ENCODE results near the gene TRMT112. TPM values are rescaled to one million over a fixed set of nuclear protein-coding genes. Genes with fewer than 3 reads are reported as not detected.
A peak's percentile ranks its signal among the peaks of the same experiment; 100 is the strongest.

TRMT112 gene
- total RNA-seq, 1 experiment from 2014 or later: 341 TPM

DNA sequence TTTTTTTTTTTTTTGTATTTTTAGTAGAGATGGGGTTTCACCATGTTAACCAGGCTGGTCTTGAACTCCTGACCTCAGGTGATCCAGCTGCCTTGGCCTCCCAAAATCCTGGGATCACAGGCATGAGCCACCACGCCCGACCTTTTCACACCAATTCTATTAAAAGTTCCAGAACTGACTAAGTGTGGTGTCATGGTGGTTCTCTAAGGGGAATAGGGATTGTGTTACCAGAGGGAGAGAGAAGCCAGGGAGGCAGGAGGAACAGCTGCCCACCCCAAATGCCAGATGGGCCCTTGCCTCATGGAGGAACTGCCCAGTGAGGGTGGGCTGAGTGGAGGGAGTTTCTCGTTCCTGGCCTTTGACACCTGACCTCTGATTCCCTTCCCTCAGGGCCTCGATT, 47.6 kb upstream of the TRMT112 start:
- DNase-seq (ENCODE audit: low read depth, low spot score) (no peak), ATAC-seq (no peak)
- no TSS peak for BruUV-seq (replicated peaks)
- H3K27ac ChIP-seq (ENCODE audit: low read length): no peak overlapping the region
- ChIA-PET CTCF (no interaction called here), POLR2A (no interaction called here)
- H3K36me3 ChIP-seq (ENCODE audit: control insufficient read depth, insufficient read depth, low read length): peaks cover 6% of the 10 kb centered on the region
- peaks cover 3% of the 10 kb centered on the region; the same call in 1 of the 2 replicates for H3K4me1 ChIP-seq (ENCODE audit: control insufficient read depth, insufficient read depth, low read length)
- in situ Hi-C loops (cut with HindIII; ENCODE audit: low pct_unique_long_range_greater_than_20kb, low sequenced_read_pairs) (no loop called here), intact Hi-C loops (cut with micrococcal nuclease; ENCODE audit: unreplicated experiment) (no loop called here)
- no peaks in the 10 kb centered on the region for H3K9me3 ChIP-seq (ENCODE audit: control insufficient read depth, insufficient read depth, low read depth, low read length)
- no peaks in the 10 kb centered on the region for H3K27me3 ChIP-seq (ENCODE audit: control insufficient read depth, insufficient read depth, low read length)
- TF ChIP-seq TCF7L2 (IDR thresholded peaks at IDR 0.05; ENCODE audit: low read depth, low read length): no peak
- H3K4me3 ChIP-seq (ENCODE audit: low read depth in 2 of 2, low read length in 2 of 2): no peak overlapping the region

DNA sequence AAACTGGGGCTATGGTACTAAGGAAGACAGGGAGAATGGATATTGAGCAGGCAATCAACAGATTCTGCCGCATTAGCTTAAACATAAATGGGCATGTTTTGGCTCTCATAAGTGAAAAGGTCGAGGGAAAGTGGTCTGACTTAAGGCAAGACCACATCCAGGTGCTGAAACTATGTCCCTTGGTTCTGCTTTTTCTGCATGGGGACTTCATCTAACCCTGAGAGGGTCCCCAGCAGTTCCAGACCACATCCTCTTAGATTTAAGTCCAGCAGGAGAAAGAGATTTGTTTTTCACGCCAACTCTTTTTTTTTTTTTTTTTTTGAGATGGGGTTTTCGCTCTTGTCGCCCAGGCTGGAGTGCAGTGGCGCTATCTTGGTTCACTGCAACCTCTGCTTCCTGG, 47.1 kb upstream of the TRMT112 start:
- in situ Hi-C loops (cut with HindIII; ENCODE audit: low pct_unique_long_range_greater_than_20kb, low sequenced_read_pairs): no loop called here
- H3K4me3 ChIP-seq (ENCODE audit: low read depth in 2 of 2, low read length in 2 of 2): no peak overlapping the region
- BruUV-seq (replicated peaks): no TSS peak
- DNase-seq (ENCODE audit: low read depth, low spot score): no peak
- no peaks in the 10 kb centered on the region for H3K27me3 ChIP-seq (ENCODE audit: control insufficient read depth, insufficient read depth, low read length)
- ATAC-seq: no peak
- no peaks in the 10 kb centered on the region for H3K9me3 ChIP-seq (ENCODE audit: control insufficient read depth, insufficient read depth, low read depth, low read length)
- no peak overlapping the region for H3K27ac ChIP-seq (ENCODE audit: low read length)
- CTCF ChIA-PET: interaction anchor here (0.5 kb wide), 1 partner anchor 88 kb away, joined by 8 read pairs; no protein-coding TSS in a partner anchor
- H3K4me1 ChIP-seq (ENCODE audit: control insufficient read depth, insufficient read depth, low read length): peaks cover 7% of the 10 kb centered on the region
- POLR2A ChIA-PET: interaction anchor here (0.7 kb wide), 1 partner anchor 11 kb away, joined by 4 read pairs; no protein-coding TSS in a partner anchor
- peaks cover 6% of the 10 kb centered on the region for H3K36me3 ChIP-seq (ENCODE audit: control insufficient read depth, insufficient read depth, low read length)
- intact Hi-C loops (cut with micrococcal nuclease; ENCODE audit: unreplicated experiment): no loop called here
- no peak for TF ChIP-seq SIN3A (IDR thresholded peaks at IDR 0.05; ENCODE audit: borderline replicate concordance, insufficient read depth, low read depth, low read length)
- TF ChIP-seq, protein P1, sequence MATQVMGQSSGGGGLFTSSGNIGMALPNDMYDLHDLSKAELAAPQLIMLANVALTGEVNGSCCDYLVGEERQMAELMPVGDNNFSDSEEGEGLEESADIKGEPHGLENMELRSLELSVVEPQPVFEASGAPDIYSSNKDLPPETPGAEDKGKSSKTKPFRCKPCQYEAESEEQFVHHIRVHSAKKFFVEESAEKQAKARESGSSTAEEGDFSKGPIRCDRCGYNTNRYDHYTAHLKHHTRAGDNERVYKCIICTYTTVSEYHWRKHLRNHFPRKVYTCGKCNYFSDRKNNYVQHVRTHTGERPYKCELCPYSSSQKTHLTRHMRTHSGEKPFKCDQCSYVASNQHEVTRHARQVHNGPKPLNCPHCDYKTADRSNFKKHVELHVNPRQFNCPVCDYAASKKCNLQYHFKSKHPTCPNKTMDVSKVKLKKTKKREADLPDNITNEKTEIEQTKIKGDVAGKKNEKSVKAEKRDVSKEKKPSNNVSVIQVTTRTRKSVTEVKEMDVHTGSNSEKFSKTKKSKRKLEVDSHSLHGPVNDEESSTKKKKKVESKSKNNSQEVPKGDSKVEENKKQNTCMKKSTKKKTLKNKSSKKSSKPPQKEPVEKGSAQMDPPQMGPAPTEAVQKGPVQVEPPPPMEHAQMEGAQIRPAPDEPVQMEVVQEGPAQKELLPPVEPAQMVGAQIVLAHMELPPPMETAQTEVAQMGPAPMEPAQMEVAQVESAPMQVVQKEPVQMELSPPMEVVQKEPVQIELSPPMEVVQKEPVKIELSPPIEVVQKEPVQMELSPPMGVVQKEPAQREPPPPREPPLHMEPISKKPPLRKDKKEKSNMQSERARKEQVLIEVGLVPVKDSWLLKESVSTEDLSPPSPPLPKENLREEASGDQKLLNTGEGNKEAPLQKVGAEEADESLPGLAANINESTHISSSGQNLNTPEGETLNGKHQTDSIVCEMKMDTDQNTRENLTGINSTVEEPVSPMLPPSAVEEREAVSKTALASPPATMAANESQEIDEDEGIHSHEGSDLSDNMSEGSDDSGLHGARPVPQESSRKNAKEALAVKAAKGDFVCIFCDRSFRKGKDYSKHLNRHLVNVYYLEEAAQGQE (IDR thresholded peaks at IDR 0.05; ENCODE audit: insufficient read depth in 1 of 2, low read depth in 2 of 2, low read length in 1 of 2): no peak
- TF ChIP-seq TCF7L2 (IDR thresholded peaks at IDR 0.05; ENCODE audit: low read depth, low read length): no peak
- TF ChIP-seq, protein P2, sequence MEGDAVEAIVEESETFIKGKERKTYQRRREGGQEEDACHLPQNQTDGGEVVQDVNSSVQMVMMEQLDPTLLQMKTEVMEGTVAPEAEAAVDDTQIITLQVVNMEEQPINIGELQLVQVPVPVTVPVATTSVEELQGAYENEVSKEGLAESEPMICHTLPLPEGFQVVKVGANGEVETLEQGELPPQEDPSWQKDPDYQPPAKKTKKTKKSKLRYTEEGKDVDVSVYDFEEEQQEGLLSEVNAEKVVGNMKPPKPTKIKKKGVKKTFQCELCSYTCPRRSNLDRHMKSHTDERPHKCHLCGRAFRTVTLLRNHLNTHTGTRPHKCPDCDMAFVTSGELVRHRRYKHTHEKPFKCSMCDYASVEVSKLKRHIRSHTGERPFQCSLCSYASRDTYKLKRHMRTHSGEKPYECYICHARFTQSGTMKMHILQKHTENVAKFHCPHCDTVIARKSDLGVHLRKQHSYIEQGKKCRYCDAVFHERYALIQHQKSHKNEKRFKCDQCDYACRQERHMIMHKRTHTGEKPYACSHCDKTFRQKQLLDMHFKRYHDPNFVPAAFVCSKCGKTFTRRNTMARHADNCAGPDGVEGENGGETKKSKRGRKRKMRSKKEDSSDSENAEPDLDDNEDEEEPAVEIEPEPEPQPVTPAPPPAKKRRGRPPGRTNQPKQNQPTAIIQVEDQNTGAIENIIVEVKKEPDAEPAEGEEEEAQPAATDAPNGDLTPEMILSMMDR (IDR thresholded peaks at IDR 0.05): no peak
- no peak for TF ChIP-seq POLR2AphosphoS5 (IDR thresholded peaks at IDR 0.05; ENCODE audit: low read depth, low read length)

DNA sequence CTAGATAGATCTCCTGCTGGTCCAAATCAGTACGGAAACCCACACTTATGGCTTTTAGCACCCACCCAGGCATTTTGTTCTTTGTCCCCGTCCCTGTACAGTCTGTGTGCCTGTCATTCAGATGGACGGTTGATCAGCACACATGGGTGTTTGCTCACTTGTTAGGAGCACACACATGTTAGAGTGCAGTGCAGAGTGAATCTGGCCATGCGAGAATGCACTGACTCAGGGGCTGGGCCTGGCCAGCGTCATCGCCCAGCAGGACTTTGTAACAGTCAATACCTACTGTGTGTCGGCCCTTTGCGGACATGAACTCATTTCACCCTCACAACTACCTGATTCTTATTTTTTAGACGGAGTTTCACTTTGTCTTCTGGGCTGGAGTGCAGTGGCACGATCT, 45.0 kb upstream of the TRMT112 start:
- Histone ChIP-seq H3K4me1 (ENCODE audit: control insufficient read depth, insufficient read depth, low read length) (peaks cover 20% of the 10 kb centered on the region), H3K9me3 (ENCODE audit: control insufficient read depth, insufficient read depth, low read depth, low read length) (no peaks in the 10 kb centered on the region), H3K4me3 (ENCODE audit: low read depth in 2 of 2, low read length in 2 of 2) (no peak overlapping the region), H3K27ac (ENCODE audit: low read length) (no peak overlapping the region), H3K36me3 (ENCODE audit: control insufficient read depth, insufficient read depth, low read length) (peaks cover 6% of the 10 kb centered on the region), H3K27me3 (ENCODE audit: control insufficient read depth, insufficient read depth, low read length) (no peaks in the 10 kb centered on the region)
- ChIA-PET CTCF (no interaction called here), POLR2A (no interaction called here)
- in situ Hi-C loops (cut with HindIII; ENCODE audit: low pct_unique_long_range_greater_than_20kb, low sequenced_read_pairs): no loop called here
- TF ChIP-seq, protein P2 (IDR thresholded peaks at IDR 0.05): no peak
- no peak for TF ChIP-seq TCF7L2 (IDR thresholded peaks at IDR 0.05; ENCODE audit: low read depth, low read length)
- no peak for TF ChIP-seq POLR2AphosphoS5 (IDR thresholded peaks at IDR 0.05; ENCODE audit: low read depth, low read length)
- TF ChIP-seq, protein P1 (IDR thresholded peaks at IDR 0.05; ENCODE audit: insufficient read depth in 1 of 2, low read depth in 2 of 2, low read length in 1 of 2): no peak
- no peak for TF ChIP-seq SIN3A (IDR thresholded peaks at IDR 0.05; ENCODE audit: borderline replicate concordance, insufficient read depth, low read depth, low read length)
- ATAC-seq (no peak), DNase-seq (ENCODE audit: low read depth, low spot score) (no peak)
- intact Hi-C loops (cut with micrococcal nuclease; ENCODE audit: unreplicated experiment): no loop called here
- TSS peak; percentile 35 for BruUV-seq (replicated peaks)
